Measurements from ENCODE around the gene WDR18. TPM values are rescaled to one million over a fixed set of nuclear protein-coding genes. Genes with fewer than 3 reads are reported as not detected.

Gene WDR18
- total and polyA plus RNA-seq, 4 donors: 24.3 to 45.3 (median 37.7) TPM

DNA sequence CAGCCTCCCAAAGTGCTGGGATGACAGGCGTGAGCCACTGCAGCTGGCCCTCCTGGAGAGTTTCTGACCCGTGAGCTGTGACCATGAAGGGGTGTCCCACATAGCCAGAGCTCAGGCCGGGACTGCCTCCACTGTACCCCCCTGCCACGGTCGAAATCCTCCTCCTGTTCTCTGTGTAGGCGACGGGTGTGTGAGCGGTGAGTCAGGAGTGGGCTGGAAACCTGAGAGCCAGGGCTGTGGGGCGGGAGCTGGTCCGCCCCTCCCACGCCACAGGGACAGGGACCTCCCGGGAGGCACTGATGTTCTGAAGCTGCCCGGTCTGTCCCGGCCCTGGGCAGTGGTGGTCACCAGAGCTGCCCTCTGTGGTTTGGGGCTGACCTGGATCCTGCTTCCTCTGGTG is 3.9 kb downstream of the WDR18 start:
- Histone ChIP-seq H3K4me1 (ENCODE audit: control insufficient read depth in 4 of 4, insufficient read depth in 4 of 4, low read length in 3 of 4) (peaks cover 6 to 29% (median 21%) of the 10 kb centered on the region in 4 donors), H3K27ac (ENCODE audit: low read depth in 1 of 2, low read length in 2 of 2) (no peak overlapping the region), H3K36me3 (ENCODE audit: control insufficient read depth in 4 of 4, insufficient read depth in 3 of 4, low read depth in 1 of 4, low read length in 3 of 4) (peaks cover 0 to 11% (median 6%) of the 10 kb centered on the region in 4 donors), H3K9ac (ENCODE audit: low read depth in 1 of 2, low read length in 2 of 2) (no peak overlapping the region), H3K27me3 (ENCODE audit: control insufficient read depth in 4 of 4, insufficient read depth in 4 of 4, low read length in 3 of 4) (no peaks in the 10 kb centered on the region), H3K4me3 (ENCODE audit: low read depth in 1 of 3, low read length in 3 of 3) (no peak overlapping the region), H3K9me3 (ENCODE audit: control insufficient read depth in 4 of 4, low read length in 3 of 4) (no peaks in the 10 kb centered on the region)
- DNase-seq (ENCODE audit: low spot score): no peak
- TF ChIP-seq, protein P1, sequence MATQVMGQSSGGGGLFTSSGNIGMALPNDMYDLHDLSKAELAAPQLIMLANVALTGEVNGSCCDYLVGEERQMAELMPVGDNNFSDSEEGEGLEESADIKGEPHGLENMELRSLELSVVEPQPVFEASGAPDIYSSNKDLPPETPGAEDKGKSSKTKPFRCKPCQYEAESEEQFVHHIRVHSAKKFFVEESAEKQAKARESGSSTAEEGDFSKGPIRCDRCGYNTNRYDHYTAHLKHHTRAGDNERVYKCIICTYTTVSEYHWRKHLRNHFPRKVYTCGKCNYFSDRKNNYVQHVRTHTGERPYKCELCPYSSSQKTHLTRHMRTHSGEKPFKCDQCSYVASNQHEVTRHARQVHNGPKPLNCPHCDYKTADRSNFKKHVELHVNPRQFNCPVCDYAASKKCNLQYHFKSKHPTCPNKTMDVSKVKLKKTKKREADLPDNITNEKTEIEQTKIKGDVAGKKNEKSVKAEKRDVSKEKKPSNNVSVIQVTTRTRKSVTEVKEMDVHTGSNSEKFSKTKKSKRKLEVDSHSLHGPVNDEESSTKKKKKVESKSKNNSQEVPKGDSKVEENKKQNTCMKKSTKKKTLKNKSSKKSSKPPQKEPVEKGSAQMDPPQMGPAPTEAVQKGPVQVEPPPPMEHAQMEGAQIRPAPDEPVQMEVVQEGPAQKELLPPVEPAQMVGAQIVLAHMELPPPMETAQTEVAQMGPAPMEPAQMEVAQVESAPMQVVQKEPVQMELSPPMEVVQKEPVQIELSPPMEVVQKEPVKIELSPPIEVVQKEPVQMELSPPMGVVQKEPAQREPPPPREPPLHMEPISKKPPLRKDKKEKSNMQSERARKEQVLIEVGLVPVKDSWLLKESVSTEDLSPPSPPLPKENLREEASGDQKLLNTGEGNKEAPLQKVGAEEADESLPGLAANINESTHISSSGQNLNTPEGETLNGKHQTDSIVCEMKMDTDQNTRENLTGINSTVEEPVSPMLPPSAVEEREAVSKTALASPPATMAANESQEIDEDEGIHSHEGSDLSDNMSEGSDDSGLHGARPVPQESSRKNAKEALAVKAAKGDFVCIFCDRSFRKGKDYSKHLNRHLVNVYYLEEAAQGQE (IDR thresholded peaks at IDR 0.05): no peak
- TF ChIP-seq NR2F2 (IDR thresholded peaks at IDR 0.05) (no peak), JUND (IDR thresholded peaks at IDR 0.05) (no peak), YY1 (IDR thresholded peaks at IDR 0.05) (no peak), HNF4G (IDR thresholded peaks at IDR 0.05) (no peak), EGR1 (IDR thresholded peaks at IDR 0.05; ENCODE audit: low read depth in 2 of 2) (no peak), FOXA1 (IDR thresholded peaks at IDR 0.05) (no peak), GABPA (IDR thresholded peaks at IDR 0.05 in 1 of 2, conservative IDR thresholded peaks at IDR 0.05 in 1 of 2) (no peak), RAD21 (IDR thresholded peaks at IDR 0.05) (no peak), RXRA (IDR thresholded peaks at IDR 0.05) (no peak), FOXA2 (IDR thresholded peaks at IDR 0.05) (no peak), TAF1 (conservative IDR thresholded peaks at IDR 0.05) (no peak)
- TF ChIP-seq, protein P2, sequence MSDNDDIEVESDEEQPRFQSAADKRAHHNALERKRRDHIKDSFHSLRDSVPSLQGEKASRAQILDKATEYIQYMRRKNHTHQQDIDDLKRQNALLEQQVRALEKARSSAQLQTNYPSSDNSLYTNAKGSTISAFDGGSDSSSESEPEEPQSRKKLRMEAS (IDR thresholded peaks at IDR 0.05): no peak
- TF ChIP-seq, protein P3, sequence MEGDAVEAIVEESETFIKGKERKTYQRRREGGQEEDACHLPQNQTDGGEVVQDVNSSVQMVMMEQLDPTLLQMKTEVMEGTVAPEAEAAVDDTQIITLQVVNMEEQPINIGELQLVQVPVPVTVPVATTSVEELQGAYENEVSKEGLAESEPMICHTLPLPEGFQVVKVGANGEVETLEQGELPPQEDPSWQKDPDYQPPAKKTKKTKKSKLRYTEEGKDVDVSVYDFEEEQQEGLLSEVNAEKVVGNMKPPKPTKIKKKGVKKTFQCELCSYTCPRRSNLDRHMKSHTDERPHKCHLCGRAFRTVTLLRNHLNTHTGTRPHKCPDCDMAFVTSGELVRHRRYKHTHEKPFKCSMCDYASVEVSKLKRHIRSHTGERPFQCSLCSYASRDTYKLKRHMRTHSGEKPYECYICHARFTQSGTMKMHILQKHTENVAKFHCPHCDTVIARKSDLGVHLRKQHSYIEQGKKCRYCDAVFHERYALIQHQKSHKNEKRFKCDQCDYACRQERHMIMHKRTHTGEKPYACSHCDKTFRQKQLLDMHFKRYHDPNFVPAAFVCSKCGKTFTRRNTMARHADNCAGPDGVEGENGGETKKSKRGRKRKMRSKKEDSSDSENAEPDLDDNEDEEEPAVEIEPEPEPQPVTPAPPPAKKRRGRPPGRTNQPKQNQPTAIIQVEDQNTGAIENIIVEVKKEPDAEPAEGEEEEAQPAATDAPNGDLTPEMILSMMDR (IDR thresholded peaks at IDR 0.05; ENCODE audit: low read depth, low read length, missing input control): no peak
- 84% methylated on average over 14 of the region's 14 CpGs for WGBS

DNA sequence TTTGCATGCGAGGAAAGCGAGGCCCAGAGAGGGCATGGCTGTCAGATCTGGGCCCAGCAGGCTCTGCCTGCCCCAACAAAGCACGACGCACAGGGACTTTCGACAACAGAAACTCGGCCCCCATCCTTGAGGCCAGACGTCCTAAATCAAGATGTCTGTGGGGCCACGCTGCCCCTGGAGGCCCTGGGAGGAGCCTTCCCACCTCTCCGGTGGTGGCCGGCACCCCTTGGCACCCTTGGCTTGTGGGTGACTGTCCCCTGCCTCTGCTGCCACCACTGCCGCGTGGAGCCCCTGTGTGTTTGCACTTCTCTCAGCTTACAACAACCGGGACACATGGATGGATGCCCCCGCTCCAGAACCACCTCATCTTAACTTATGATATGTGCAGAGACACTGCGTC is 4.4 kb downstream of the WDR18 start:
- Histone ChIP-seq H3K27me3 (ENCODE audit: control insufficient read depth in 4 of 4, insufficient read depth in 4 of 4, low read length in 3 of 4) (no peaks in the 10 kb centered on the region), H3K9ac (ENCODE audit: low read depth in 1 of 2, low read length in 2 of 2) (no peak overlapping the region), H3K4me1 (ENCODE audit: control insufficient read depth in 4 of 4, insufficient read depth in 4 of 4, low read length in 3 of 4) (peaks cover 7 to 29% (median 25%) of the 10 kb centered on the region in 4 donors), H3K36me3 (ENCODE audit: control insufficient read depth in 4 of 4, insufficient read depth in 3 of 4, low read depth in 1 of 4, low read length in 3 of 4) (peaks cover 0 to 11% (median 6%) of the 10 kb centered on the region in 4 donors), H3K27ac (ENCODE audit: low read depth in 1 of 2, low read length in 2 of 2) (no peak overlapping the region), H3K9me3 (ENCODE audit: control insufficient read depth in 4 of 4, low read length in 3 of 4) (no peaks in the 10 kb centered on the region), H3K4me3 (ENCODE audit: low read depth in 1 of 3, low read length in 3 of 3) (no peak overlapping the region)
- TF ChIP-seq HNF4G (IDR thresholded peaks at IDR 0.05) (no peak), JUND (IDR thresholded peaks at IDR 0.05) (no peak), NR2F2 (IDR thresholded peaks at IDR 0.05) (no peak), RXRA (IDR thresholded peaks at IDR 0.05) (no peak), GABPA (IDR thresholded peaks at IDR 0.05 in 1 of 2, conservative IDR thresholded peaks at IDR 0.05 in 1 of 2) (no peak), SP1 (IDR thresholded peaks at IDR 0.05) (no peak), FOXA2 (IDR thresholded peaks at IDR 0.05) (no peak), YY1 (IDR thresholded peaks at IDR 0.05) (no peak), FOXA1 (IDR thresholded peaks at IDR 0.05) (no peak), RAD21 (IDR thresholded peaks at IDR 0.05) (no peak), EGR1 (IDR thresholded peaks at IDR 0.05; ENCODE audit: low read depth in 2 of 2) (no peak)
- TF ChIP-seq, protein P3 (IDR thresholded peaks at IDR 0.05; ENCODE audit: low read depth, low read length, missing input control): no peak
- TF ChIP-seq, protein P1 (IDR thresholded peaks at IDR 0.05): no peak
- TF ChIP-seq, protein P4, sequence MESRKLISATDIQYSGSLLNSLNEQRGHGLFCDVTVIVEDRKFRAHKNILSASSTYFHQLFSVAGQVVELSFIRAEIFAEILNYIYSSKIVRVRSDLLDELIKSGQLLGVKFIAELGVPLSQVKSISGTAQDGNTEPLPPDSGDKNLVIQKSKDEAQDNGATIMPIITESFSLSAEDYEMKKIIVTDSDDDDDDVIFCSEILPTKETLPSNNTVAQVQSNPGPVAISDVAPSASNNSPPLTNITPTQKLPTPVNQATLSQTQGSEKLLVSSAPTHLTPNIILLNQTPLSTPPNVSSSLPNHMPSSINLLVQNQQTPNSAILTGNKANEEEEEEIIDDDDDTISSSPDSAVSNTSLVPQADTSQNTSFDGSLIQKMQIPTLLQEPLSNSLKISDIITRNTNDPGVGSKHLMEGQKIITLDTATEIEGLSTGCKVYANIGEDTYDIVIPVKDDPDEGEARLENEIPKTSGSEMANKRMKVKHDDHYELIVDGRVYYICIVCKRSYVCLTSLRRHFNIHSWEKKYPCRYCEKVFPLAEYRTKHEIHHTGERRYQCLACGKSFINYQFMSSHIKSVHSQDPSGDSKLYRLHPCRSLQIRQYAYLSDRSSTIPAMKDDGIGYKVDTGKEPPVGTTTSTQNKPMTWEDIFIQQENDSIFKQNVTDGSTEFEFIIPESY (IDR thresholded peaks at IDR 0.05): no peak
- whole genome bisulfite sequencing: 92% methylated on average over 15 of the region's 15 CpGs
- DNase-seq (ENCODE audit: low spot score): no peak
